Effector CD4-positive, alpha-beta T cell (primary cell): Measurements from ENCODE around the gene TMEM89.

Experiments
- DNase-seq: peaks from one replicate; pipeline ENCODE4 v3.0.0-alpha.2; 2020

The TMEM89 gene

GRCh38 chr3:48585411-48585810 is 36.2 kb downstream of the TMEM89 start:
- no peak for DNase-seq

GRCh38 chr3:48584836-48585235 is 36.7 kb downstream of the TMEM89 start:
- no peak for DNase-seq

- DNase-seq = no peak
These were observed 39.7 kb downstream of the TMEM89 start for GRCh38 chr3:48581621-48582481.

GRCh38 chr3:48576647-48577046 is 44.9 kb downstream of the TMEM89 start:
- DNase-seq = no peak

GRCh38 chr3:48575366-48575765 is 46.2 kb downstream of the TMEM89 start:
- DNase-seq = no peak

GRCh38 chr3:48573973-48574585 is 47.5 kb downstream of the TMEM89 start:
- DNase-seq = no peak

GRCh38 chr3:48572517-48572916 is 49.1 kb downstream of the TMEM89 start:
- no peak for DNase-seq

- no peak for DNase-seq
These were observed 49.6 kb downstream of the TMEM89 start for GRCh38 chr3:48571938-48572337.
